Right lobe of liver (tissue), 6 donors: ENCODE data around the gene TIMM10B. TPM values are rescaled to one million over a fixed set of nuclear protein-coding genes. Genes with fewer than 3 reads are reported as not detected.

Experiments used
- ATAC-seq, 4 donors: fragments of 200-7000 bp; cut with Tn5 transposase; one replicate each; pipeline ENCODE4 v1.9.1; 2020; ENCODE audit warnings: mild to moderate bottlenecking in 4 of 4, moderate library complexity in 4 of 4
- DNase-seq, 3 donors: peaks; one replicate each; pipeline ENCODE4 v3.0.0-alpha.2; 2020
- H3K27ac ChIP-seq, 3 donors: fragments of 200-600 bp; one replicate each; pipeline ENCODE4 v1.8.0; 2022
- H3K27me3 ChIP-seq, 2 donors: fragments of 200-600 bp; one replicate each; pipeline ENCODE4 v1.8.0; 2022
- H3K36me3 ChIP-seq, 4 donors: fragments of 200-600 bp; sonication (generic) in 1 of 4; one replicate each; pipeline versions ENCODE4 v1.5.1 to v1.8.0; 2017 to 2022; ENCODE audit warnings: control low read depth in 1 of 4
- H3K4me1 ChIP-seq, 4 donors: fragments of 200-600 bp; sonication (generic) in 1 of 4; one replicate each; pipeline versions ENCODE4 v1.5.1 to v1.8.0; 2017 to 2022; ENCODE audit warnings: control low read depth in 1 of 4
- H3K4me3 ChIP-seq, 3 donors: fragments of 200-600 bp; one replicate each; pipeline ENCODE4 v1.8.0; 2022
- H3K9me3 ChIP-seq, 4 donors: fragments of 200-600 bp; sonication (generic) in 1 of 4; one replicate each; pipeline versions ENCODE4 v1.5.1 to v1.8.0; 2017 to 2022; ENCODE audit warnings: control low read depth in 1 of 4
- POLR2A ChIP-seq: fragments of 450-650 bp; IDR thresholded peaks from one replicate; pipeline ENCODE4 v1.6.1; 2017; ENCODE audit warnings: antibody characterized with exemption, mild to moderate bottlenecking
- WGBS: methylation state at CpG from one replicate; pipeline ENCODE4 v1.1.6; 2018; ENCODE audit warnings: low coverage, low lambda C conversion rate; ENCODE audit not compliant: insufficient coverage; ENCODE audit errors: missing lambda C conversion rate; 5-methylcytosine and 5-hydroxymethylcytosine counted together
- intact Hi-C, 2 donors: fragments of 100-400 bp; cut with DNase I; formaldehyde crosslinking; loops; one replicate each; pipeline versions ENCODE4 v1.11.2 to v1.14.1; 2022
- total RNA-seq, 6 experiments: library from RNA; depleted of rRNA in 2 of 6; stranded (reverse); fragments of >200 nt in 2 of 6; fragmentation: NEBNext Ultra II Directional in 3 of 6; extraction: Animal tissue kit (Norgen Biotek cat#: 25700) in 3 of 6; gene quantifications; one replicate each; pipeline versions ENCODE4 v1.1.0 to v1.2.4, GENCODE V29; 2016 to 2023
- TF ChIP-seq, protein P1 (sequence below), 4 donors: fragments of 200-600 bp in 3 of 4; fragments of 450-650 bp in 1 of 4; IDR thresholded peaks; one replicate each; pipeline versions ENCODE4 v1.5.1 to v1.8.0; 2016 to 2022; ENCODE audit warnings: antibody characterized with exemption in 4 of 4, mild to moderate bottlenecking in 2 of 4
- donor health status: DM: no; HTN: yes; CAD: no.
- donor health status: DM: no; HTN: no; CAD: no.
- donor health status: DM: no; HTN: no; CAD: no.
- donor health status: DM: no; HTN: yes; CAD: no.
- donor health status: DM: no; HTN: yes; CAD: no.

The TIMM10B gene
- total RNA-seq, 6 experiments from 2014 or later = 10.3 to 33.9 (median 14.1) TPM

GRCh38 chr11:6529266-6529665, 48.0 kb downstream of the TIMM10B start:
- ATAC-seq (no peak), DNase-seq (no peak)
- no peak overlapping the region for H3K27ac ChIP-seq
- no peaks in the 10 kb centered on the region for H3K9me3 ChIP-seq
- H3K27me3 ChIP-seq = no peaks in the 10 kb centered on the region
- TF ChIP-seq, protein P1, sequence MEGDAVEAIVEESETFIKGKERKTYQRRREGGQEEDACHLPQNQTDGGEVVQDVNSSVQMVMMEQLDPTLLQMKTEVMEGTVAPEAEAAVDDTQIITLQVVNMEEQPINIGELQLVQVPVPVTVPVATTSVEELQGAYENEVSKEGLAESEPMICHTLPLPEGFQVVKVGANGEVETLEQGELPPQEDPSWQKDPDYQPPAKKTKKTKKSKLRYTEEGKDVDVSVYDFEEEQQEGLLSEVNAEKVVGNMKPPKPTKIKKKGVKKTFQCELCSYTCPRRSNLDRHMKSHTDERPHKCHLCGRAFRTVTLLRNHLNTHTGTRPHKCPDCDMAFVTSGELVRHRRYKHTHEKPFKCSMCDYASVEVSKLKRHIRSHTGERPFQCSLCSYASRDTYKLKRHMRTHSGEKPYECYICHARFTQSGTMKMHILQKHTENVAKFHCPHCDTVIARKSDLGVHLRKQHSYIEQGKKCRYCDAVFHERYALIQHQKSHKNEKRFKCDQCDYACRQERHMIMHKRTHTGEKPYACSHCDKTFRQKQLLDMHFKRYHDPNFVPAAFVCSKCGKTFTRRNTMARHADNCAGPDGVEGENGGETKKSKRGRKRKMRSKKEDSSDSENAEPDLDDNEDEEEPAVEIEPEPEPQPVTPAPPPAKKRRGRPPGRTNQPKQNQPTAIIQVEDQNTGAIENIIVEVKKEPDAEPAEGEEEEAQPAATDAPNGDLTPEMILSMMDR (IDR thresholded peaks at IDR 0.05) = no peak
- no peak for TF ChIP-seq POLR2A
- H3K36me3 ChIP-seq = peaks cover 0 to 5% (median 0%) of the 10 kb centered on the region in 4 donors
- 74% methylated on average over 2 of the region's 2 CpGs for whole genome bisulfite sequencing
- intact Hi-C loops = no loop called here
- H3K4me3 ChIP-seq = no peak overlapping the region
- no peaks in the 10 kb centered on the region for H3K4me1 ChIP-seq

GRCh38 chr11:6530848-6531247, 49.5 kb downstream of the TIMM10B start:
- DNase-seq (no peak), ATAC-seq (no peak)
- H3K27me3 ChIP-seq = no peaks in the 10 kb centered on the region
- peaks cover 0 to 5% (median 0%) of the 10 kb centered on the region in 4 donors for H3K36me3 ChIP-seq
- intact Hi-C loops = loop anchor here (10.0 kb wide), 1 partner anchor 154 kb away; the partner anchor contains the start of gene MRPL17 (in 2 of the 2)
- H3K9me3 ChIP-seq = no peaks in the 10 kb centered on the region
- TF ChIP-seq, protein P1 (IDR thresholded peaks at IDR 0.05) = no peak
- TF ChIP-seq POLR2A = no peak
- no peak overlapping the region for H3K27ac ChIP-seq
- H3K4me1 ChIP-seq = no peaks in the 10 kb centered on the region
- no peak overlapping the region for H3K4me3 ChIP-seq
- 94% methylated on average over 2 of the region's 2 CpGs for WGBS

DNA sequence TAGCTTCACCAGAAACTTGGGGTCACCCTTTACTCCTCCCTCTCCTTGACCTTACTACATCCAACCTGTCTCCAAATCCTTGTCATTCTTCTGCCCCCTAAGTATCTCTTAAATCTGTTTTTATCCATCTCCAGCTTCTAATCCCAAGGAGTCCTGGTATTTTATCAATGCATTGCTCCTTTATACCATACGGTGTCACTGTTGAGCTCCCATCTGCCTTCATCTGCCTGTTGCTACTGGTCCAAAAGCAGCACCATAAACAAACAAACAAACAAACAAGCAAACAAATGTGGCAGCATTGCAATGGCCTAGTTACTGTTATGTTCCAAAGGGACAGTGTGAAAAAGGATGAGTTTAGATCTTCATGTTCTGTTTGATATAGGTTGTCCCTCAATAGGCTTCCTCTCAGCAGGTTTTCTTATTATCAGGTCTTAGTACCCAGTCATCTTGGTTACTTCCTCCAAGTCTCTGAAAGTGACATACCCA, 50.0 kb downstream of the TIMM10B start:
- Histone ChIP-seq H3K9me3 (no peaks in the 10 kb centered on the region), H3K27ac (no peak overlapping the region), H3K4me1 (no peaks in the 10 kb centered on the region), H3K36me3 (peaks cover 0 to 5% (median 0%) of the 10 kb centered on the region in 4 donors), H3K4me3 (no peak overlapping the region), H3K27me3 (no peaks in the 10 kb centered on the region)
- TF ChIP-seq, protein P1 (IDR thresholded peaks at IDR 0.05) = peak; percentile 67 to 89 (median 73)
- TF ChIP-seq POLR2A = no peak
- peak; percentile 82 to 91 (median 88) for ATAC-seq
- intact Hi-C loops = loop anchor here (10.0 kb wide), 1 partner anchor 153 kb away; the partner anchor contains the start of gene MRPL17 (in 2 of the 2)
- 0% methylated on average over 1 of the region's 1 CpG for WGBS
- DNase-seq = no peak

Other genes starting within 250 kb of the TIMM10B start
- gene FHIP1B, start 246.9 kb upstream of the TIMM10B start, total RNA-seq = 10 to 100 TPM; 20.3 to 37.5 (median 27.8) TPM
- under 1 TPM in 1 of 6 experiments, not detected in 5; 0.25 TPM for gene CNGA4, start 242.4 kb upstream of the TIMM10B start, total RNA-seq
- gene CCKBR, start 221.7 kb upstream of the TIMM10B start, total RNA-seq = not detected
- 10 to 100 TPM in 1 of 6 experiments, 1 to 10 TPM in 5; 2.6 to 11.2 (median 4.1) TPM for gene CAVIN3, start 161.0 kb upstream of the TIMM10B start, total RNA-seq
- gene SMPD1, start 91.0 kb upstream of the TIMM10B start, total RNA-seq = 10 to 100 TPM; 45.3 to 77.9 (median 57.3) TPM
- gene APBB1, start 62.4 kb upstream of the TIMM10B start, total RNA-seq = 1 to 10 TPM; 3.3 to 5.6 (median 3.8) TPM
- gene HPX, start 40.5 kb upstream of the TIMM10B start, total RNA-seq = 1,000 to 10,000 TPM; 3,555 to 5,250 (median 4,456) TPM
- 1 to 10 TPM; 5.0 to 8.9 (median 6.7) TPM for gene TRIM3, start 7.6 kb upstream of the TIMM10B start, total RNA-seq
- gene ARFIP2, start 170 bp upstream of the TIMM10B start, total RNA-seq = 10 to 100 TPM; 14.6 to 33.3 (median 23.1) TPM
- gene DNHD1, start 15.8 kb downstream of the TIMM10B start, total RNA-seq = 10 to 100 TPM in 1 of 6 experiments, 1 to 10 TPM in 5; 1.9 to 10.3 (median 6.1) TPM
- 10 to 100 TPM; 11.3 to 17.1 (median 14.2) TPM for gene RRP8, start 122.1 kb downstream of the TIMM10B start, total RNA-seq
- gene ILK, start 122.3 kb downstream of the TIMM10B start, total RNA-seq = 10 to 100 TPM; 33.4 to 79.9 (median 55.0) TPM
- 10 to 100 TPM; 47.3 to 81.9 (median 60.4) TPM for gene TAF10, start 130.7 kb downstream of the TIMM10B start, total RNA-seq
- gene TPP1, start 137.9 kb downstream of the TIMM10B start, total RNA-seq = 100 to 1,000 TPM in 2 of 6 experiments, 10 to 100 TPM in 4; 62.5 to 159 (median 81.0) TPM
- gene DCHS1, start 174.3 kb downstream of the TIMM10B start, total RNA-seq = 1 to 10 TPM; 1.8 to 9.2 (median 4.1) TPM
- 10 to 100 TPM; 10.7 to 21.6 (median 17.3) TPM for gene MRPL17, start 201.8 kb downstream of the TIMM10B start, total RNA-seq